ENCODE results near the gene RBFA. TPM values are rescaled to one million over a fixed set of nuclear protein-coding genes. Genes with fewer than 3 reads are reported as not detected.

Gene RBFA
- polyA plus RNA-seq, 1 experiment = 32.6 TPM

GRCh38 chr18:80074183-80074582, 39.9 kb downstream of the RBFA start:
- Histone ChIP-seq H3K9me3 (ENCODE audit: control insufficient read depth, insufficient read depth, low read length) (peaks cover 7% of the 10 kb centered on the region; the same call in 1 of the 2 replicates), H3K4me3 (ENCODE audit: low read depth, low read length) (no peak overlapping the region), H3K27ac (ENCODE audit: low read depth, low read length) (no peak overlapping the region), H3K27me3 (ENCODE audit: control insufficient read depth, insufficient read depth, low read length) (peaks cover 2% of the 10 kb centered on the region)
- CTCF ChIA-PET = no interaction called here
- no peak for TF ChIP-seq CTCF (IDR thresholded peaks at IDR 0.05; ENCODE audit: low read depth, low read length)
- DNase-seq (ENCODE audit: low read depth, low spot score) = no peak
- POLR2A ChIA-PET = no interaction called here

GRCh38 chr18:80074697-80075096, 40.5 kb downstream of the RBFA start:
- ChIA-PET POLR2A (no interaction called here), CTCF (no interaction called here)
- DNase-seq (ENCODE audit: low read depth, low spot score) = no peak
- no peak for TF ChIP-seq CTCF (IDR thresholded peaks at IDR 0.05; ENCODE audit: low read depth, low read length)
- Histone ChIP-seq H3K27me3 (ENCODE audit: control insufficient read depth, insufficient read depth, low read length) (peaks cover 5% of the 10 kb centered on the region), H3K27ac (ENCODE audit: low read depth, low read length) (no peak overlapping the region), H3K9me3 (ENCODE audit: control insufficient read depth, insufficient read depth, low read length) (peaks cover 7% of the 10 kb centered on the region; the same call in 1 of the 2 replicates), H3K4me3 (ENCODE audit: low read depth, low read length) (no peak overlapping the region)

- TF ChIP-seq CTCF (IDR thresholded peaks at IDR 0.05; ENCODE audit: low read depth, low read length) = no peak
- ChIA-PET CTCF (no interaction called here), POLR2A (no interaction called here)
- H3K27me3 ChIP-seq (ENCODE audit: control insufficient read depth, insufficient read depth, low read length) = peaks cover 5% of the 10 kb centered on the region
- H3K27ac ChIP-seq (ENCODE audit: low read depth, low read length) = no peak overlapping the region
- H3K4me3 ChIP-seq (ENCODE audit: low read depth, low read length) = no peak overlapping the region
- no peak for DNase-seq (ENCODE audit: low read depth, low spot score)
- H3K9me3 ChIP-seq (ENCODE audit: control insufficient read depth, insufficient read depth, low read length) = peaks cover 7% of the 10 kb centered on the region; the same call in 1 of the 2 replicates
These were observed 41.7 kb downstream of the RBFA start for GRCh38 chr18:80075940-80076339.

GRCh38 chr18:80076379-80076778, 42.1 kb downstream of the RBFA start:
- Histone ChIP-seq H3K27ac (ENCODE audit: low read depth, low read length) (no peak overlapping the region), H3K9me3 (ENCODE audit: control insufficient read depth, insufficient read depth, low read length) (peaks cover 7% of the 10 kb centered on the region; the same call in 1 of the 2 replicates), H3K27me3 (ENCODE audit: control insufficient read depth, insufficient read depth, low read length) (peaks cover 7% of the 10 kb centered on the region), H3K4me3 (ENCODE audit: low read depth, low read length) (no peak overlapping the region)
- POLR2A ChIA-PET = no interaction called here
- CTCF ChIA-PET = no interaction called here
- DNase-seq (ENCODE audit: low read depth, low spot score) = no peak
- TF ChIP-seq CTCF (IDR thresholded peaks at IDR 0.05; ENCODE audit: low read depth, low read length) = no peak

GRCh38 chr18:80077873-80078272, 43.6 kb downstream of the RBFA start:
- no peak overlapping the region for H3K27ac ChIP-seq (ENCODE audit: low read depth, low read length)
- H3K9me3 ChIP-seq (ENCODE audit: control insufficient read depth, insufficient read depth, low read length) = peaks cover 7% of the 10 kb centered on the region; the same call in 1 of the 2 replicates
- no peak for DNase-seq (ENCODE audit: low read depth, low spot score)
- no peak overlapping the region for H3K4me3 ChIP-seq (ENCODE audit: low read depth, low read length)
- no peak for TF ChIP-seq CTCF (IDR thresholded peaks at IDR 0.05; ENCODE audit: low read depth, low read length)
- ChIA-PET POLR2A (no interaction called here), CTCF (no interaction called here)
- peaks cover 10% of the 10 kb centered on the region for H3K27me3 ChIP-seq (ENCODE audit: control insufficient read depth, insufficient read depth, low read length)

Other genes with a start within 250 kb of the RBFA start
- 0.38 and 0.57 TPM in 2 replicates for gene KCNG2, start 236.5 kb upstream of the RBFA start, polyA plus RNA-seq (2011; rRNA removed)
- gene SLC66A2, start 82.8 kb upstream of the RBFA start, polyA plus RNA-seq (2011; rRNA removed) = 13.9 and 18.1 TPM in 2 replicates
- gene HSBP1L1, start 69.8 kb upstream of the RBFA start, polyA plus RNA-seq (2011; rRNA removed) = 15.8 and 19.4 TPM in 2 replicates
- gene TXNL4A, start 45.9 kb upstream of the RBFA start, polyA plus RNA-seq (2011; rRNA removed) = 114 and 131 TPM in 2 replicates
- 6.8 and 7.2 TPM in 2 replicates for gene ADNP2, start 74.8 kb downstream of the RBFA start, polyA plus RNA-seq (2011; rRNA removed)
- 9.6 and 11.2 TPM in 2 replicates for gene PARD6G, start 213.1 kb downstream of the RBFA start, polyA plus RNA-seq (2011; rRNA removed)